Measurements from ENCODE around the gene INS.

INS gene

DNA sequence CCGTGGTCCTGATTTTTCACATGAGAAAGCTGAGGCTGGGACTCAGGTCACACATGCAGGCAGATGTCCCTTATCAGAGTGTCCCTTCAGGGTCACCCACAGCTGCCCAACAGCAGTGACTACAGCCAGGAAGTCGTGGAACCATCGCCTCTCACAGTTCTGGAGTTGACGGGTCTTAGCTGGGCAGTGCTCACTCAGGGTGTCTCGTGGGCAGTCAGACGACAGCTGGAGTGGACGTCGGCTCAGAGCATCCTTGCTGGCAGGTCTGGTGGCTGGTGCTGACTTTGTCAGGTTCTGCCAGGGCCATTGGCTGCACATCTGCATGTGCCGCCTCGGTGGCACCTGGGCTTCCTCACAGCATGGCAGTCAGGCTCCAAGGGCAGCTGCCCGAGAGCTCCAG, 46.2 kb upstream of the INS start:
- TF ChIP-seq, protein P1, sequence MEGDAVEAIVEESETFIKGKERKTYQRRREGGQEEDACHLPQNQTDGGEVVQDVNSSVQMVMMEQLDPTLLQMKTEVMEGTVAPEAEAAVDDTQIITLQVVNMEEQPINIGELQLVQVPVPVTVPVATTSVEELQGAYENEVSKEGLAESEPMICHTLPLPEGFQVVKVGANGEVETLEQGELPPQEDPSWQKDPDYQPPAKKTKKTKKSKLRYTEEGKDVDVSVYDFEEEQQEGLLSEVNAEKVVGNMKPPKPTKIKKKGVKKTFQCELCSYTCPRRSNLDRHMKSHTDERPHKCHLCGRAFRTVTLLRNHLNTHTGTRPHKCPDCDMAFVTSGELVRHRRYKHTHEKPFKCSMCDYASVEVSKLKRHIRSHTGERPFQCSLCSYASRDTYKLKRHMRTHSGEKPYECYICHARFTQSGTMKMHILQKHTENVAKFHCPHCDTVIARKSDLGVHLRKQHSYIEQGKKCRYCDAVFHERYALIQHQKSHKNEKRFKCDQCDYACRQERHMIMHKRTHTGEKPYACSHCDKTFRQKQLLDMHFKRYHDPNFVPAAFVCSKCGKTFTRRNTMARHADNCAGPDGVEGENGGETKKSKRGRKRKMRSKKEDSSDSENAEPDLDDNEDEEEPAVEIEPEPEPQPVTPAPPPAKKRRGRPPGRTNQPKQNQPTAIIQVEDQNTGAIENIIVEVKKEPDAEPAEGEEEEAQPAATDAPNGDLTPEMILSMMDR (conservative IDR thresholded peaks at IDR 0.05; ENCODE audit: low read depth, low read length), result no peak
- DNase-seq (ENCODE audit: low read depth), result no peak

DNA sequence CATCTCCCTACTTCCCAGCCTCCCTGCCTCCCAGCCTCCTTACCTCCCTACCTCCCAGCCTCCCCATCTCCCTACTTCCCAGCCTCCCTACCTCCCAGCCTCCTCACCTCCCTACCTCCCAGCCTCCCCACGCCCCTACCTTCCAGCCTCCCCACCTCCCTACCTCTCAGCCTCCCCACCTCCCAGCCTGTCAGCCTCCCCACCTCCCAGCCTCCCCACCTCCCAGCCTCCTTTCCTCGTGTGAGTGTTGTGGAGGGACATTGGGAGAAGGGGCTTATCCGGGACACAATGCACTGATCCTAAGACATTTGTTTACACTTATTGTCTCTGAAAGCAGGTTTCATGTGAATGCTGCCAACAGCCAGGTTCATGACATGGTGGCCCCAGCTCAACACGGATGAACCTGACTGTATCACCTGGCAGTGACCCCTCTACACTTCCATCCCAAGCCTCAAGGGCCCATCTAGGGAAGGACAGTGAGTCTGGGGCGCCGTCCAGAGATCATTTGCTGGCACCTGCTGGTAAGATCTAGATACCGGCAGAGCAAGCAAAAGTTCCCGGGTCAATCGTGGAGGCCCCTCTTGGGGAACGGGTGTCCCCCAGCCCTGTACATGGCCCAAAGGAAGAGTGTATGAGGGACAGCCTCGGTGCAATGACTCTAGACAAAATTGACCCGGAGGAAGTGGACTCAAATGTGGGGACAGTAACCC, 45.1 kb upstream of the INS start:
- TF ChIP-seq, protein P1 (conservative IDR thresholded peaks at IDR 0.05; ENCODE audit: low read depth, low read length), result no peak
- no peak overlapping the region for H3K4me3 ChIP-seq (ENCODE audit: low read depth, low read length)
- DNase-seq (ENCODE audit: low read depth), result no peak

More for the DNA sequence above, 46.2 kb upstream of the INS start:
- H3K4me3 ChIP-seq (ENCODE audit: low read depth, low read length), result no peak overlapping the region

GRCh38 chr11:2205214-2205720, 44.3 kb upstream of the INS start:
- no peak overlapping the region for H3K4me3 ChIP-seq (ENCODE audit: low read depth, low read length)
- DNase-seq (ENCODE audit: low read depth), result no peak
- TF ChIP-seq, protein P1 (conservative IDR thresholded peaks at IDR 0.05; ENCODE audit: low read depth, low read length), result no peak

- TF ChIP-seq, protein P1 (conservative IDR thresholded peaks at IDR 0.05; ENCODE audit: low read depth, low read length), result no peak
- no peak for DNase-seq (ENCODE audit: low read depth)
- H3K4me3 ChIP-seq (ENCODE audit: low read depth, low read length), result no peak overlapping the region
These were observed 43.6 kb upstream of the INS start for GRCh38 chr11:2204361-2205213.

GRCh38 chr11:2203440-2204259, 42.6 kb upstream of the INS start:
- TF ChIP-seq, protein P1 (conservative IDR thresholded peaks at IDR 0.05; ENCODE audit: low read depth, low read length), result no peak
- no peak for DNase-seq (ENCODE audit: low read depth)
- H3K4me3 ChIP-seq (ENCODE audit: low read depth, low read length), result no peak overlapping the region

- TF ChIP-seq, protein P1 (conservative IDR thresholded peaks at IDR 0.05; ENCODE audit: low read depth, low read length), result no peak
- no peak for DNase-seq (ENCODE audit: low read depth)
These were observed 42.0 kb upstream of the INS start for GRCh38 chr11:2202900-2203439.

More at GRCh38 chr11:2202900-2203439, 42.0 kb upstream of the INS start:
- H3K4me3 ChIP-seq (ENCODE audit: low read depth, low read length), result no peak overlapping the region

All from choroid plexus epithelial cell (primary cell).